Hepatocyte (in vitro differentiated cells): ENCODE results near the gene NANOGP8.

Experiments used
- CTCF ChIP-seq: fragments of 200-600 bp; sonication (generic); IDR thresholded peaks from 2 replicates; pipeline ENCODE4 v1.5.1; 2016; ENCODE audit warnings: antibody characterized with exemption, mild to moderate bottlenecking; ENCODE audit not compliant: poor library complexity
- EZH2phosphoT487 ChIP-seq: fragments of 200-600 bp; sonication (generic); IDR thresholded peaks from one replicate; pipeline ENCODE4 v1.6.1; 2018; ENCODE audit warnings: antibody characterized with exemption, mild to moderate bottlenecking, low read depth, moderate library complexity; ENCODE audit not compliant: unreplicated experiment, severe bottlenecking

- TF ChIP-seq CTCF (no peak), EZH2phosphoT487 (no peak)
These were observed 5.2 kb upstream of the NANOGP8 start for GRCh38 chr15:35090104-35090807.
